Spleen (tissue), 7 donors: ENCODE data around the gene CLIC5.

Experiments
- POLR2A ChIP-seq, 3 donors: fragments of 450-650 bp; IDR thresholded peaks; one replicate each; pipeline ENCODE4 v1.5.1; 2017; ENCODE audit warnings: antibody characterized with exemption in 3 of 3, mild to moderate bottlenecking in 1 of 3
- POLR2AphosphoS5 ChIP-seq, 3 donors: sonication (generic); formaldehyde crosslinking; IDR thresholded peaks; one replicate each; pipeline ENCODE4 v1.5.1; 2017; ENCODE audit warnings: antibody characterized with exemption in 3 of 3
- TF ChIP-seq, protein P1 (sequence below), 11 experiments: fragments of 200-600 bp in 7 of 11; fragments of 450-650 bp in 4 of 11; sonication (generic) in 4 of 11; IDR thresholded peaks in 8 of 11; conservative IDR thresholded peaks in 3 of 11; 1 replicate in 7 of 11; 2 replicates in 4 of 11; pipeline versions ENCODE4 v1.4.0 to v1.8.0; 2016 to 2021; ENCODE audit warnings: antibody characterized with exemption in 11 of 11, inconsistent platforms in 4 of 11, mild to moderate bottlenecking in 1 of 11
- donor health status: DM: no; HTN: no; CAD: no; lungs with moderate emphysema.
- donor health status: DM: no; HTN: no; CAD: no.
- donor health status: DM: no; HTN: no; CAD: no.

DNA sequence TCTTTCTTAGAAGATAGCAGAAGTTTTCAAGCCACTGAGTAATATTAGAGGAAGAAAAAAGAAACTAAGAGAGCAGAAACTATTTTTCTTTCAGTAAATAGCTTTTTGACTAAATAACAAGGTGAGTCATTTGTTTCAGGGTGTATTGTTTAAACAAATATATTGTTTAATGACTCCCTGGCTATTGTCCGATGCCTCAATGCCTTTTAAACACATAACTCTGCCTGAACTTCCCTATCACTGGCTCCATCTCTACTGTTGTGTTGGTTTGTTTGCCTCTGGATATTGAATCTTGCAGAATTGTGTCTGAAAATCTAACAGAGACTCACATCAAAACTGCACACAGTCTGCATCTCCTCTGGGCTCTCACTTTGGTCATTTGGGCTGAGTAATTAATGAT lies 19.6 kb upstream of the CLIC5 start:
- TF ChIP-seq, protein P1, sequence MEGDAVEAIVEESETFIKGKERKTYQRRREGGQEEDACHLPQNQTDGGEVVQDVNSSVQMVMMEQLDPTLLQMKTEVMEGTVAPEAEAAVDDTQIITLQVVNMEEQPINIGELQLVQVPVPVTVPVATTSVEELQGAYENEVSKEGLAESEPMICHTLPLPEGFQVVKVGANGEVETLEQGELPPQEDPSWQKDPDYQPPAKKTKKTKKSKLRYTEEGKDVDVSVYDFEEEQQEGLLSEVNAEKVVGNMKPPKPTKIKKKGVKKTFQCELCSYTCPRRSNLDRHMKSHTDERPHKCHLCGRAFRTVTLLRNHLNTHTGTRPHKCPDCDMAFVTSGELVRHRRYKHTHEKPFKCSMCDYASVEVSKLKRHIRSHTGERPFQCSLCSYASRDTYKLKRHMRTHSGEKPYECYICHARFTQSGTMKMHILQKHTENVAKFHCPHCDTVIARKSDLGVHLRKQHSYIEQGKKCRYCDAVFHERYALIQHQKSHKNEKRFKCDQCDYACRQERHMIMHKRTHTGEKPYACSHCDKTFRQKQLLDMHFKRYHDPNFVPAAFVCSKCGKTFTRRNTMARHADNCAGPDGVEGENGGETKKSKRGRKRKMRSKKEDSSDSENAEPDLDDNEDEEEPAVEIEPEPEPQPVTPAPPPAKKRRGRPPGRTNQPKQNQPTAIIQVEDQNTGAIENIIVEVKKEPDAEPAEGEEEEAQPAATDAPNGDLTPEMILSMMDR (IDR thresholded peaks at IDR 0.05 in 8 of 11, conservative IDR thresholded peaks at IDR 0.05 in 3 of 11): no peak
- TF ChIP-seq POLR2A (IDR thresholded peaks at IDR 0.05) (no peak), POLR2AphosphoS5 (IDR thresholded peaks at IDR 0.05) (no peak)
